ENCODE results near the gene MAPKAP1. TPM values are rescaled to one million over a fixed set of nuclear protein-coding genes. Genes with fewer than 3 reads are reported as not detected.

MAPKAP1 gene
- polyA plus RNA-seq, 1 donor (not counting 4 experiments of a cell fraction or from before 2014, with no cell fraction given) = 129 TPM

GRCh38 chr9:125436613-125437443, 270.2 kb downstream of the MAPKAP1 start:
- Histone ChIP-seq H3K36me3 (ENCODE audit: control insufficient read depth in 2 of 2, extremely low read depth in 1 of 2, insufficient read depth in 2 of 2, low read length in 2 of 2) (peaks cover 18% of the 10 kb centered on the region in 2 experiments), H3K4me3 (ENCODE audit: control insufficient read depth in 2 of 3, extremely low read depth in 1 of 3, insufficient read depth in 2 of 3, low read depth in 1 of 3, low read length in 3 of 3) (no peak overlapping the region), H3K4me2 (ENCODE audit: control insufficient read depth, extremely low read depth, insufficient read depth, low read depth, low read length) (no peak overlapping the region), H3K4me1 (ENCODE audit: control insufficient read depth, extremely low read depth, insufficient read depth, low read length) (no peaks in the 10 kb centered on the region), H3K27me3 (ENCODE audit: control insufficient read depth, extremely low read depth, insufficient read depth, low read length) (no peaks in the 10 kb centered on the region), H3K9me3 (ENCODE audit: control insufficient read depth, low read depth, low read length) (no peaks in the 10 kb centered on the region), H3K9ac (ENCODE audit: control insufficient read depth, extremely low read depth, insufficient read depth, low read length) (no peak overlapping the region), H3K27ac (ENCODE audit: control insufficient read depth, insufficient read depth, low read length) (no peak overlapping the region), H3K79me2 (ENCODE audit: control insufficient read depth, insufficient read depth, low read length) (no peaks in the 10 kb centered on the region), H3K9me1 (ENCODE audit: control insufficient read depth, extremely low read depth, insufficient read depth, low read length) (no peaks in the 10 kb centered on the region), H4K20me1 (ENCODE audit: control insufficient read depth, extremely low read depth, insufficient read depth, low read length) (no peaks in the 10 kb centered on the region), H2AFZ (ENCODE audit: control insufficient read depth, low read length) (no peak overlapping the region)
- dilution Hi-C loops (cut with MboI; ENCODE audit: extremely low pct_ligation_motif_present, low sequenced_read_pairs) = no loop called here
- TF ChIP-seq EZH2 (IDR thresholded peaks at IDR 0.05; ENCODE audit: low read length) (no peak), CTCF (optimal IDR thresholded peaks at IDR 0.05 in 1 of 3, IDR thresholded peaks at IDR 0.05 in 1 of 3, conservative IDR thresholded peaks at IDR 0.05 in 1 of 3; ENCODE audit: extremely low read depth in 1 of 3, insufficient read depth in 2 of 3, low read length in 3 of 3) (no peak)
- FAIRE-seq (no peak), DNase-seq (ENCODE audit: low read depth, low spot score) (no peak)

GRCh38 chr9:125435776-125436612, 271.0 kb downstream of the MAPKAP1 start:
- TF ChIP-seq CTCF (optimal IDR thresholded peaks at IDR 0.05 in 1 of 3, IDR thresholded peaks at IDR 0.05 in 1 of 3, conservative IDR thresholded peaks at IDR 0.05 in 1 of 3; ENCODE audit: extremely low read depth in 1 of 3, insufficient read depth in 2 of 3, low read length in 3 of 3) = no peak
- no peak for TF ChIP-seq EZH2 (IDR thresholded peaks at IDR 0.05; ENCODE audit: low read length)
- no peaks in the 10 kb centered on the region for H4K20me1 ChIP-seq (ENCODE audit: control insufficient read depth, extremely low read depth, insufficient read depth, low read length)
- no peak overlapping the region for H2AFZ ChIP-seq (ENCODE audit: control insufficient read depth, low read length)
- dilution Hi-C loops (cut with MboI; ENCODE audit: extremely low pct_ligation_motif_present, low sequenced_read_pairs) = no loop called here
- H3K9me3 ChIP-seq (ENCODE audit: control insufficient read depth, low read depth, low read length) = no peaks in the 10 kb centered on the region
- no peak overlapping the region for H3K4me2 ChIP-seq (ENCODE audit: control insufficient read depth, extremely low read depth, insufficient read depth, low read depth, low read length)
- H3K36me3 ChIP-seq (ENCODE audit: control insufficient read depth in 2 of 2, extremely low read depth in 1 of 2, insufficient read depth in 2 of 2, low read length in 2 of 2) = peaks cover 14 to 18% of the 10 kb centered on the region in 2 experiments
- no peaks in the 10 kb centered on the region for H3K27me3 ChIP-seq (ENCODE audit: control insufficient read depth, extremely low read depth, insufficient read depth, low read length)
- DNase-seq (ENCODE audit: low read depth, low spot score) (no peak), FAIRE-seq (no peak)
- no peaks in the 10 kb centered on the region for H3K79me2 ChIP-seq (ENCODE audit: control insufficient read depth, insufficient read depth, low read length)
- no peaks in the 10 kb centered on the region for H3K9me1 ChIP-seq (ENCODE audit: control insufficient read depth, extremely low read depth, insufficient read depth, low read length)
- H3K9ac ChIP-seq (ENCODE audit: control insufficient read depth, extremely low read depth, insufficient read depth, low read length) = no peak overlapping the region
- no peak overlapping the region for H3K27ac ChIP-seq (ENCODE audit: control insufficient read depth, insufficient read depth, low read length)
- H3K4me1 ChIP-seq (ENCODE audit: control insufficient read depth, extremely low read depth, insufficient read depth, low read length) = no peaks in the 10 kb centered on the region
- no peak overlapping the region for H3K4me3 ChIP-seq (ENCODE audit: control insufficient read depth in 2 of 3, extremely low read depth in 1 of 3, insufficient read depth in 2 of 3, low read depth in 1 of 3, low read length in 3 of 3)

Data from keratinocyte (primary cell).